GM21360 (cell line): ENCODE data around the gene LGALS16.
"Not testable (repeated sequence)": the region's sequence is repeated elsewhere in the genome, so short reads cannot be mapped to it uniquely, and the experiment has no call there.

Experiments
- ATAC-seq: cut with Tn5 transposase; IDR thresholded peaks from one replicate; pipeline ENCODE4 v1.9.1; 2021; ENCODE audit warnings: mild to moderate bottlenecking, moderate library complexity; ENCODE audit not compliant: unreplicated experiment

LGALS16 gene

GRCh38 chr19:39677961-39678889 lies 22.5 kb downstream of the LGALS16 start:
- ATAC-seq = no peak

GRCh38 chr19:39679056-39679790 lies 23.5 kb downstream of the LGALS16 start:
- ATAC-seq = no peak

- ATAC-seq = no peak
These were observed 24.1 kb downstream of the LGALS16 start for GRCh38 chr19:39679791-39680168.

GRCh38 chr19:39680593-39680992 lies 24.9 kb downstream of the LGALS16 start:
- no peak for ATAC-seq

- no peak for ATAC-seq
These were observed 25.7 kb downstream of the LGALS16 start for GRCh38 chr19:39681416-39681815.

GRCh38 chr19:39684267-39684666 lies 28.6 kb downstream of the LGALS16 start:
- ATAC-seq = no peak

GRCh38 chr19:39686739-39687138 lies 31.0 kb downstream of the LGALS16 start:
- no peak for ATAC-seq

- not testable (repeated sequence) for ATAC-seq
These were observed 32.9 kb downstream of the LGALS16 start for GRCh38 chr19:39688637-39689036.

GRCh38 chr19:39692166-39692565 lies 36.5 kb downstream of the LGALS16 start:
- ATAC-seq = no peak

GRCh38 chr19:39692822-39693221 lies 37.1 kb downstream of the LGALS16 start:
- ATAC-seq = no peak

- no peak for ATAC-seq
These were observed 40.0 kb downstream of the LGALS16 start for GRCh38 chr19:39695759-39696158.

GRCh38 chr19:39696387-39696786 lies 40.7 kb downstream of the LGALS16 start:
- no peak for ATAC-seq

GRCh38 chr19:39698535-39698934 lies 42.8 kb downstream of the LGALS16 start:
- no peak for ATAC-seq

- no peak for ATAC-seq
These were observed 45.6 kb downstream of the LGALS16 start for GRCh38 chr19:39701291-39701690.

GRCh38 chr19:39704181-39705044 lies 48.7 kb downstream of the LGALS16 start, which contains the start of gene LGALS14:
TSS of gene LGALS14 (plus strand) at chr19:39704481. CDS start at chr19:39704529, 48 bp downstream.
- ATAC-seq = no peak

- no peak for ATAC-seq
These were observed 50.0 kb downstream of the LGALS16 start for GRCh38 chr19:39705578-39706188.

GRCh38 chr19:39708594-39708993 lies 52.9 kb downstream of the LGALS16 start:
- ATAC-seq = no peak

- no peak for ATAC-seq
These were observed 53.5 kb downstream of the LGALS16 start for GRCh38 chr19:39709026-39709872.
